Vagina (tissue), 2 donors: ENCODE results near the gene KCNIP2. TPM values are rescaled to one million over a fixed set of nuclear protein-coding genes. Genes with fewer than 3 reads are reported as not detected.
"Not testable (repeated sequence)": the region's sequence is repeated elsewhere in the genome, so short reads cannot be mapped to it uniquely, and the experiment has no call there.

Source experiments
- DNase-seq, 2 donors: peaks; one replicate each; pipeline ENCODE4 v3.0.0-alpha.2; 2017; ENCODE audit errors: extremely low spot score in 2 of 2
- H3K27ac ChIP-seq: fragments of 200-600 bp; sonication (generic); one replicate; pipeline ENCODE4 v1.5.1; 2019
- H3K27me3 ChIP-seq: fragments of 200-600 bp; sonication (generic); one replicate; pipeline ENCODE4 v1.5.1; 2019
- H3K36me3 ChIP-seq, 2 donors: fragments of 200-600 bp; sonication (generic); one replicate each; pipeline ENCODE4 v1.5.1; 2017 to 2019
- H3K4me1 ChIP-seq: fragments of 200-600 bp; sonication (generic); one replicate; pipeline ENCODE4 v1.5.1; 2019
- H3K4me3 ChIP-seq, 2 donors: fragments of 200-600 bp; sonication (generic); 1 replicate in 1 of 2; 2 replicates in 1 of 2; pipeline ENCODE4 v1.5.1; 2016 to 2019
- H3K9me3 ChIP-seq: fragments of 200-600 bp; sonication (generic); one replicate; pipeline ENCODE4 v1.5.1; 2019
- CTCF ChIP-seq, 3 experiments: fragments of 450-650 bp in 2 of 3; fragments of 200-600 bp in 1 of 3; sonication (generic) in 1 of 3; IDR thresholded peaks; one replicate each; pipeline ENCODE4 v1.5.1; 2017 to 2019; ENCODE audit warnings: antibody characterized with exemption in 3 of 3, mild to moderate bottlenecking in 2 of 3, moderate library complexity in 2 of 3
- POLR2A ChIP-seq, 2 donors: fragments of 450-650 bp; IDR thresholded peaks; one replicate each; pipeline ENCODE4 v1.6.1; 2017; ENCODE audit warnings: antibody characterized with exemption in 2 of 2, mild to moderate bottlenecking in 2 of 2, moderate library complexity in 2 of 2
- POLR2AphosphoS5 ChIP-seq, 2 donors: sonication (generic); formaldehyde crosslinking; IDR thresholded peaks; one replicate each; pipeline ENCODE4 v1.9.0; 2017; ENCODE audit warnings: antibody characterized with exemption in 2 of 2, mild to moderate bottlenecking in 2 of 2, low read depth in 1 of 2; ENCODE audit not compliant: insufficient read depth in 1 of 2
- intact Hi-C: fragments of 100-400 bp; cut with DNase I; formaldehyde crosslinking; loops from one replicate; pipeline ENCODE4 v1.15.1; 2023
- total RNA-seq: library from RNA; depleted of rRNA; stranded (reverse); fragments of >200 nt; gene quantifications from one replicate; pipeline ENCODE4 v1.2.3, GENCODE V29; 2016

KCNIP2 gene
- total RNA-seq, 1 donor from 2014 or later = 5.9 TPM

GRCh38 chr10:101807158-101807557 lies 36.4 kb downstream of the KCNIP2 start:
- H3K36me3 ChIP-seq = peaks cover 0 to 76% of the 10 kb centered on the region in 2 donors
- H3K4me1 ChIP-seq = peaks cover 14% of the 10 kb centered on the region
- H3K27ac ChIP-seq = no peak overlapping the region
- no peaks in the 10 kb centered on the region for H3K9me3 ChIP-seq
- H3K4me3 ChIP-seq = no peak overlapping the region
- intact Hi-C loops = no loop called here
- TF ChIP-seq POLR2AphosphoS5 (IDR thresholded peaks at IDR 0.05; ENCODE audit: insufficient read depth in 1 of 2, low read depth in 1 of 2) = no peak
- TF ChIP-seq CTCF (IDR thresholded peaks at IDR 0.05) = no peak
- no peaks in the 10 kb centered on the region for H3K27me3 ChIP-seq
- no peak for DNase-seq

DNA sequence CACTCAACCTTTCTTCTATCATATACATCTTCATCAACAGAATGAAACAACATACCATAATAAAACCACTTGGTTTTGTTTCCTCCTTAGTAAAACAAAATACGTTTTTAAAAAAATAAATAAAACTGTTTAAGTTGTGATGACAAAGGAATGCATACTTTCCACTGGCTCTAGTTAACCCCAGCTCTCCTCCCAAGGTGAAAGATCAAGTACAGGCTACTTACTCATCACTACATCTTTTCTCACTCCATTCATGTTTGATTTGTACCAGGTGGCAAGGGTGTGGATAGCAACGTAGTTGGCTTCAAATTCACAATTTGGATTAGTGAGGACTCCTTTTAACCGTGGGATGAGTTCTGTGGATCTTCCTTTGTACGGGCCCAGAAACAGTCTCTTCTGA lies 40.1 kb downstream of the KCNIP2 start:
- H3K36me3 ChIP-seq = peaks cover 0 to 85% of the 10 kb centered on the region in 2 donors
- peaks cover 4% of the 10 kb centered on the region for H3K4me1 ChIP-seq
- intact Hi-C loops = no loop called here
- H3K27ac ChIP-seq = no peak overlapping the region
- no peaks in the 10 kb centered on the region for H3K27me3 ChIP-seq
- no peaks in the 10 kb centered on the region for H3K9me3 ChIP-seq
- H3K4me3 ChIP-seq = no peak overlapping the region
- DNase-seq = no peak
- TF ChIP-seq POLR2AphosphoS5 (IDR thresholded peaks at IDR 0.05; ENCODE audit: insufficient read depth in 1 of 2, low read depth in 1 of 2) (no peak), CTCF (IDR thresholded peaks at IDR 0.05) (no peak), POLR2A (IDR thresholded peaks at IDR 0.05) (no peak)

GRCh38 chr10:101797403-101798059 lies 46.1 kb downstream of the KCNIP2 start:
- no peaks in the 10 kb centered on the region for H3K9me3 ChIP-seq
- DNase-seq = no peak
- no peak overlapping the region for H3K27ac ChIP-seq
- H3K4me3 ChIP-seq = no peak overlapping the region
- no peak for TF ChIP-seq CTCF (IDR thresholded peaks at IDR 0.05)
- TF ChIP-seq POLR2AphosphoS5 (IDR thresholded peaks at IDR 0.05; ENCODE audit: insufficient read depth in 1 of 2, low read depth in 1 of 2) = no peak
- TF ChIP-seq POLR2A (IDR thresholded peaks at IDR 0.05) = no peak
- no peaks in the 10 kb centered on the region for H3K27me3 ChIP-seq
- no peaks in the 10 kb centered on the region for H3K4me1 ChIP-seq
- intact Hi-C loops = no loop called here
- peaks cover 0 to 88% of the 10 kb centered on the region in 2 donors for H3K36me3 ChIP-seq

- Histone ChIP-seq H3K27me3 (no peaks in the 10 kb centered on the region), H3K36me3 (peaks cover 0 to 92% of the 10 kb centered on the region in 2 donors), H3K4me1 (no peaks in the 10 kb centered on the region), H3K4me3 (no peak overlapping the region), H3K9me3 (no peaks in the 10 kb centered on the region), H3K27ac (no peak overlapping the region)
- intact Hi-C loops = no loop called here
- no peak for TF ChIP-seq POLR2A (IDR thresholded peaks at IDR 0.05)
- no peak for TF ChIP-seq CTCF (IDR thresholded peaks at IDR 0.05)
- TF ChIP-seq POLR2AphosphoS5 (IDR thresholded peaks at IDR 0.05; ENCODE audit: insufficient read depth in 1 of 2, low read depth in 1 of 2) = no peak
- no peak for DNase-seq
These were observed 50.1 kb downstream of the KCNIP2 start for GRCh38 chr10:101793526-101793925.

DNA sequence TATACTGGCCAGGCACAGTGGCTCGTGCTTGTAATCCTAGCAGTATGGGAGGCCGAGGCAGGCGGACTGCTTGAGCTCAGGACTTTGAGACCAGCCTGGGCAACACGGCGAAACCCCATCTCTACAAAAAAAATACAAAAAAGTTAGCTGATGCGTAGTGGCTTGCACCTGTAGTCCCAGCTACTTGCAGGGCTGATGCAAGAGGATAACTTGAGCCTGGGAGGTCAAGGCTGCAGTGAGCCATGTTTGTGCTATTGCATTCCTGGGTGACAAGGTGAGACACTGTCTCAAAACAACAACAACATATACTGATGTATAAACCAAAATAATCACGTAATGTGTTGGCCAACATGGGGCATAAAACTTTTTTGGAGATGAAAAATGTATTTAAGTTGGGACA lies 53.9 kb downstream of the KCNIP2 start:
- no peaks in the 10 kb centered on the region for H3K27me3 ChIP-seq
- H3K36me3 ChIP-seq = peaks cover 0 to 95% of the 10 kb centered on the region in 2 donors
- DNase-seq = no peak
- TF ChIP-seq POLR2A (IDR thresholded peaks at IDR 0.05) = no peak
- H3K4me3 ChIP-seq = no peak overlapping the region
- intact Hi-C loops = no loop called here
- H3K9me3 ChIP-seq = no peaks in the 10 kb centered on the region
- H3K4me1 ChIP-seq = peaks cover 3% of the 10 kb centered on the region
- no peak overlapping the region for H3K27ac ChIP-seq

DNA sequence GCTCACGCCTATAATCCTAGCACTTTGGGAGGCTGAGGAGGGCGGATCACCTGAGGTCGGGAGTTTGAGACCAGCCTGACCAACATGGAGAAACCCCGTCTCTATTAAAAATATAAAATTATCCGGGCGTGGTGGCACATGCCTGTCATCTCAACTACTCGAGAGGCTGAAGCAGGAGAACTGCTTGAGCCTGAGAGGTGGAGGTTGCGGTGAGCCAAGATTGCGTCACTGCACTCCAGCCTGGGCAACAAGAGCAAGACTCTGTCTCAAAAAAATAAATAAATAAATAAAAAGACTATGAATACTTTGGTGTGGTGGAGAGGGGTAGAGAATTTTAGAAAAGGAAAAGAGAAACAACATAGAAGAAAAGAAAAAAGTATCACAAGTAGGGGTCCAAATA lies 54.4 kb downstream of the KCNIP2 start:
- DNase-seq, H3K27me3 ChIP-seq, H3K4me3 ChIP-seq, intact Hi-C loops, H3K27ac ChIP-seq, H3K9me3 ChIP-seq, H3K4me1 ChIP-seq: not testable (repeated sequence)
- peaks cover 0 to 90% of the 10 kb centered on the region in 2 donors for H3K36me3 ChIP-seq
